GM12864 (cell line): ENCODE results near the gene CCDC83.

ENCODE experiments used
- DNase-seq: peaks from one replicate; pipeline ENCODE4 v3.0.0-alpha.2; 2011; ENCODE audit warnings: low read depth
- H3K4me3 ChIP-seq: 2 replicates; pipeline ENCODE4 v1.5.1; 2011; ENCODE audit warnings: mild to moderate bottlenecking, low read depth, low read length, control low read depth
- TF ChIP-seq, protein P1 (sequence below): IDR thresholded peaks from 2 replicates; pipeline ENCODE4 v1.5.1; 2011; ENCODE audit warnings: low read depth, mild to moderate bottlenecking, moderate library complexity, low read length, control low read depth, inconsistent platforms; ENCODE audit errors: missing control alignments

Gene CCDC83

DNA sequence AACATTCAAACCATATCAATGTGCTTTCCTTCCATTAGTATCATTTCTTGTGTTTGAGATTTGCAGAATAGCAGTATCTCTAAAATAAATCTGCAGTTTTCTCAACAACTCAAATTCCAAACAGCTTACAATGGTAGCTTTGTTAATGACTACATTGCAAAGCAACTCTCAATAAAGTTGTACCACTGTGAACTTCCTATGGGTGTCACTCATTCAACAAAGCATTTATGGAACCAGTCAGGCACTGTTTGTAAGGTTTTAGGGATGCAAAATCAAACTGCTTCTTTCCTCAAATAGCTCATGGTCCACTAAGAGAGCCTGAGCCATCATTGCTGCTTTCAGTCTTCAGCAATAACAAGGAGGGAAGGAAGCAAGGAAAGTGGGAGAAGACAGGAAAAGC lies 91.0 kb downstream of the CCDC83 start:
- DNase-seq: no peak
- no peak overlapping the region for H3K4me3 ChIP-seq
- TF ChIP-seq, protein P1, sequence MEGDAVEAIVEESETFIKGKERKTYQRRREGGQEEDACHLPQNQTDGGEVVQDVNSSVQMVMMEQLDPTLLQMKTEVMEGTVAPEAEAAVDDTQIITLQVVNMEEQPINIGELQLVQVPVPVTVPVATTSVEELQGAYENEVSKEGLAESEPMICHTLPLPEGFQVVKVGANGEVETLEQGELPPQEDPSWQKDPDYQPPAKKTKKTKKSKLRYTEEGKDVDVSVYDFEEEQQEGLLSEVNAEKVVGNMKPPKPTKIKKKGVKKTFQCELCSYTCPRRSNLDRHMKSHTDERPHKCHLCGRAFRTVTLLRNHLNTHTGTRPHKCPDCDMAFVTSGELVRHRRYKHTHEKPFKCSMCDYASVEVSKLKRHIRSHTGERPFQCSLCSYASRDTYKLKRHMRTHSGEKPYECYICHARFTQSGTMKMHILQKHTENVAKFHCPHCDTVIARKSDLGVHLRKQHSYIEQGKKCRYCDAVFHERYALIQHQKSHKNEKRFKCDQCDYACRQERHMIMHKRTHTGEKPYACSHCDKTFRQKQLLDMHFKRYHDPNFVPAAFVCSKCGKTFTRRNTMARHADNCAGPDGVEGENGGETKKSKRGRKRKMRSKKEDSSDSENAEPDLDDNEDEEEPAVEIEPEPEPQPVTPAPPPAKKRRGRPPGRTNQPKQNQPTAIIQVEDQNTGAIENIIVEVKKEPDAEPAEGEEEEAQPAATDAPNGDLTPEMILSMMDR: no peak

DNA sequence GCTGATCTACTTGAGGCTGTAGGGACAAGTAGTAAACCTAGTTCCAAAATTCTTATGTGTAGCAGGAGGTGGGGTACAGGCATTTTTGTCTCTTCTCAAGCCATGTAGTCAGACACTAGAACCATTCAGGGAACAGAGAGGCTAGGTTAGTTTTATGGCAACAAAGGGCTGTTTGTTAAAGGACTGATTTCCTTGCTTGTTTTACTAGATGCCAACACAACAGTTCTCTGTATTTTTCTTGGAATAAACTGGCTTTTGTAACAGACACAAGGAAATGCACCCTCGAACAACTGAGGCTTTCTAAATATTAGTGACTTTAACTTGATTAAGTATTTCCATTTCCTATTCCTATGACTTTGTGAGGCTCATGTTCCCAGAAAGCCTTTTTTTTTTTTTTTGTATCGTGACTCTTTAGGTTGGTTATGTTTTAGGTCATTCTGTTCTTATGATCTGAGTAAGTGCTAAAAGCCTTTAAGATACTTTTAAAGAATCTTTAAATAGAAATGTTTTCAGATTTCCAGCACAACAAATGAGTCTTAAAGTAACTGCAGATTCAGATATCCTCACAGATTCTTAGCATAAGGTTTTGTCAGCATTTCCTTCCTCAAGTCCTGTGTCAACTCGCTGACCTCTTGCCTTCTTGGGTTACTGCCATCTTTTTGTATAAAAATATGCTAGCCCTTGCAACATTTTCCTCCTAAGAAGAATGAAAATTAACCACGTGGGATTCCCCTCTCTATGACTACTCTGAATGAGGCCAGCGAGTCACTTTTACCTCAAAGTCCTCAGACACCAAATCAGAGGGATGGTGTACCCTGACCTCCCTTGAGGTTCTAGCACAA lies 92.5 kb downstream of the CCDC83 start:
- no peak for DNase-seq
- TF ChIP-seq, protein P1: no peak
- no peak overlapping the region for H3K4me3 ChIP-seq

DNA sequence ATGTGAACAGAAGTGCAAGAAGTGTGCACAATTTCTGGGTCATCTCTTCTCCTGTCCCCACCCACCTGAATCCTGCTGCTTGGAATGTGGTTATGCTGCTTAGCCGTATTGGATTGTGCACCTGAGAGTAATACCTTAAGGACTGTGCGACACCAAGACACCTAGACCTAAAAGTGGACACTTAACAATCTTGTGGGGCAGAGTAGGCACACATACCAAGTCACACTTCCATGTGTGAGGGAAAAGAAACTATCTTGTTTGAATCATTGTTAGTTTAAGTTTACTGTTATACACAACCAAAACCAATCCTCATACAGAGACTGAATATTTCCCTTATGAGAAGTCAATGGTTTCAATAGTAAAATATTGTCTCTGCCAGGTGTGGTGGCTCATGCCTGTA lies 93.7 kb downstream of the CCDC83 start:
- no peak for DNase-seq
- no peak overlapping the region for H3K4me3 ChIP-seq
- TF ChIP-seq, protein P1: no peak

DNA sequence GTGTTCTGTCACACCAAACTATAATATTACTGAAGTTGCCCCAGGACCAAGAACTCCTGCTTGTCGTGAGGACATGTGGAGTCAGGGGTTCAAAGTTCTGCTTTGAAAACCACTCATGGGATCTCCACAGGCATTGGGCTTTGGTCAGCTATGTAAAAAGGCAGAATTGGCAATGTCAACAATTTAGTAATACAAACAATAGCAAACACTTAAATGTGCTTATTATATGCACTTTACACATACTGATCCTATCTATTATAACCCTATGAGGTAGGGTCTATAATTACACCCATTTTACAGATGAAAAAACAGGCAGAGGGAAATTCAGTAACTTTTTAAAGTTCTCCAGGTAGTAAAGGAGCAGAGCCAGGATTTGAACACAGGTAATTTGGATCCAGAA lies 94.6 kb downstream of the CCDC83 start:
- no peak for DNase-seq
- TF ChIP-seq, protein P1: no peak
- no peak overlapping the region for H3K4me3 ChIP-seq

DNA sequence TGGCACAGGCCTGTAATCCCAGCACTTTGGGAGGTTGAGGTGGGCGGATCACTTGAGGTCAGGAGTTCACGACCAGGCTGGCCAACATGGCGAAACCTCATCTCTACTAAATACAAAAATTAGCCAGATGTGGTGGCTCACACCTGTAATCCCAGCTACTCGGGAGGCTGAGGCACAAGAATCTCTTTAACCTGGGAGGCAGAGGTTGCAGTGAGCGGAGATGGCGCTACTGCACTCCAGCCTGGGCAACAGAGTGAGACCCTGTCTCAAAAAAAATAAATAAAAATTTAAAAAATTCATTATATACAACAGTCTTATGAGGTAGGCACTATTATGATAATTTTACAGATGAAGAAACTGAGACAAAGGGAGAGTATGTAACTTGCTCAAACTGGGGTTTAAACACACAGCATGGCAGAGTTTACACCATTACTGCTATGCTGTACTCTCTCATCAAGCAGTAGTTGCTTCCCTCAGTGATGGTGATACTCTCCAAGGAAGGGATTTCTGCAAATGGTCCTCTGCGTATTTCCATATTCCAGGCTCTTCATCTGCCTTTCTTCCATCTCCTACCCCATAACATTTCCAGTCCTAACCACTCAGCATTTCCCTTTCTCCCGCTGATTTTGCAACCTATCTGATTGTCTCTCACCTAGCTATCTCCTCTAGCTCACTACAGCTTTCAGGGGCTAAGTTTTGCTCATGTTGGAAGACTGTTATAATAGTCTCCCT lies 95.3 kb downstream of the CCDC83 start:
- TF ChIP-seq, protein P1: no peak
- no peak for DNase-seq

DNA sequence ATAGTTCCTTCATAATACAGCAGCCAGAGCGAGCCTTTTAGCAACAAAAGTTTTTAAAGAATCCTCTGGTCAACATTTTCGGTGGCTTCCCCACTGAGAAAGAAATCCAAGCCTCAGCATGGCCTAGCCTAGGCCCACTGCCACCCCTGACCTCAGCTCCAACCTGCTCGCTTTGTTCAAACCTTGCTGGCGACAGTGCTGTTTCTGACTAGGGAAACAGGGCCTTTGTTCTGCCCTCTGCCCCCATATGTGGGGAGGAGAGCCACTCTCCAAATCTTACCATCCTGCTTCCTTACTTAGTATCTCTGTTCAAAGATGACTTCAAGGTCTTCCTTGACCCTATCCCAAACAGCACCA lies 95.8 kb downstream of the CCDC83 start:
- no peak for DNase-seq
- TF ChIP-seq, protein P1: no peak
- H3K4me3 ChIP-seq: no peak overlapping the region

More for the DNA sequence above, 95.3 kb downstream of the CCDC83 start:
- no peak overlapping the region for H3K4me3 ChIP-seq
